ENCODE data around the gene DSCAM. TPM values are rescaled to one million over a fixed set of nuclear protein-coding genes. Genes with fewer than 3 reads are reported as not detected.

DSCAM gene
- total and polyA plus RNA-seq, 10 donors: 0.02 to 2.7 (median 2.0) TPM

DNA sequence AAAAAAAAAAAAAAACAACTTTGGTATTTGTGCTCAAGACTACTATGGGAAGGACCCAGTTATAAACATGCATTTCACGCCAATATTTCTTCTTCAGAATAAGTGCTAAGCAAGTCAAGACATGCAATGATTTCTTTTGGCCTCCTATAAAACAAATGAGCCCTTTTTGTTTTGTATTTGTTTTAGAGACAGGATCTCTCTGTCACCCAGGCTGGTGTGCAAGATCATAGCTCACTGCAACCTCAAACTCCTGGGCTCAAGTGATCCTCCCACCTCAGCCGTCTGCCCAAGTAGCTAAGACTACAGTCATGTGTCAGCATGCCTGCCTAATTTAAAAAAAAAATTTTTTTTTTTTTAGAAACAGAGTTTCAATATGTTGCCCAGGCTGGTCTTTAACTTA, 631.0 kb downstream of the DSCAM start:
- intact Hi-C loops (cut with DNase I; ENCODE audit: low total_unique reads): no loop called here
- no peak overlapping the region for H3K27ac ChIP-seq
- no peaks in the 10 kb centered on the region for H3K27me3 ChIP-seq (replicated peaks in 1 of 7)
- peaks cover 0 to 3% (median 0%) of the 10 kb centered on the region in 8 donors for H3K9me3 ChIP-seq
- no peak for DNase-seq
- H3K4me1 ChIP-seq: no peaks in the 10 kb centered on the region
- no peak overlapping the region for H3K4me3 ChIP-seq
- 70 to 88% (median 81%) methylated on average over 2 of the region's 2 CpGs for WGBS, 5 donors
- H3K36me3 ChIP-seq: no peaks in the 10 kb centered on the region
- no peak for TF ChIP-seq POLR2AphosphoS5 (IDR thresholded peaks at IDR 0.05)
- no peak for TF ChIP-seq POLR2A (IDR thresholded peaks at IDR 0.05)
- TF ChIP-seq, protein P1, sequence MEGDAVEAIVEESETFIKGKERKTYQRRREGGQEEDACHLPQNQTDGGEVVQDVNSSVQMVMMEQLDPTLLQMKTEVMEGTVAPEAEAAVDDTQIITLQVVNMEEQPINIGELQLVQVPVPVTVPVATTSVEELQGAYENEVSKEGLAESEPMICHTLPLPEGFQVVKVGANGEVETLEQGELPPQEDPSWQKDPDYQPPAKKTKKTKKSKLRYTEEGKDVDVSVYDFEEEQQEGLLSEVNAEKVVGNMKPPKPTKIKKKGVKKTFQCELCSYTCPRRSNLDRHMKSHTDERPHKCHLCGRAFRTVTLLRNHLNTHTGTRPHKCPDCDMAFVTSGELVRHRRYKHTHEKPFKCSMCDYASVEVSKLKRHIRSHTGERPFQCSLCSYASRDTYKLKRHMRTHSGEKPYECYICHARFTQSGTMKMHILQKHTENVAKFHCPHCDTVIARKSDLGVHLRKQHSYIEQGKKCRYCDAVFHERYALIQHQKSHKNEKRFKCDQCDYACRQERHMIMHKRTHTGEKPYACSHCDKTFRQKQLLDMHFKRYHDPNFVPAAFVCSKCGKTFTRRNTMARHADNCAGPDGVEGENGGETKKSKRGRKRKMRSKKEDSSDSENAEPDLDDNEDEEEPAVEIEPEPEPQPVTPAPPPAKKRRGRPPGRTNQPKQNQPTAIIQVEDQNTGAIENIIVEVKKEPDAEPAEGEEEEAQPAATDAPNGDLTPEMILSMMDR (IDR thresholded peaks at IDR 0.05 in 8 of 11, conservative IDR thresholded peaks at IDR 0.05 in 3 of 11): no peak

DNA sequence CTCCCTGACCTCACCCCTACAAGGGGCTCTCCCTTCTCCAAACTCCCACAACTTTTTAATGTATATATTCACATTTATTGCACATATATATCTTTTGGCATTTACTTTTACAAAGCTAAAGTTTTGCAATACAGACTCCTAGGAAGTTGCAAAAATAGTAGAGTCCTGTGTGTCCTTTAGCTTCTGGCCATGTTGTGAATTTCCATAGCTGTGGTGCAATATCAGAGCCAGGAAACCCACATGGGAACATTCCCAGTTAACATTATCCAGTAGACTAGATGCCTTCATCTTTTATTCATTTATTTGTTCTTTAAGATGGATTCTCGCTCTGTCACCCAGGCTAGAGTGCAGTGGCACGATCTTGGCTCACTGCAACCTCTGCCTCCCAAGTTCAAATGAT, 636.7 kb downstream of the DSCAM start:
- 85 to 92% (median 91%) methylated on average over 2 of the region's 2 CpGs for WGBS, 5 donors
- intact Hi-C loops (cut with DNase I; ENCODE audit: low total_unique reads): no loop called here
- DNase-seq: no peak
- peaks cover 0 to 3% (median 0%) of the 10 kb centered on the region in 8 donors for H3K9me3 ChIP-seq
- no peak overlapping the region for H3K4me3 ChIP-seq
- TF ChIP-seq, protein P1 (IDR thresholded peaks at IDR 0.05 in 8 of 11, conservative IDR thresholded peaks at IDR 0.05 in 3 of 11): no peak
- TF ChIP-seq POLR2A (IDR thresholded peaks at IDR 0.05) (no peak), POLR2AphosphoS5 (IDR thresholded peaks at IDR 0.05) (no peak)
- no peak overlapping the region for H3K27ac ChIP-seq
- H3K27me3 ChIP-seq (replicated peaks in 1 of 7): no peaks in the 10 kb centered on the region
- H3K36me3 ChIP-seq: no peaks in the 10 kb centered on the region
- no peaks in the 10 kb centered on the region for H3K4me1 ChIP-seq

DNA sequence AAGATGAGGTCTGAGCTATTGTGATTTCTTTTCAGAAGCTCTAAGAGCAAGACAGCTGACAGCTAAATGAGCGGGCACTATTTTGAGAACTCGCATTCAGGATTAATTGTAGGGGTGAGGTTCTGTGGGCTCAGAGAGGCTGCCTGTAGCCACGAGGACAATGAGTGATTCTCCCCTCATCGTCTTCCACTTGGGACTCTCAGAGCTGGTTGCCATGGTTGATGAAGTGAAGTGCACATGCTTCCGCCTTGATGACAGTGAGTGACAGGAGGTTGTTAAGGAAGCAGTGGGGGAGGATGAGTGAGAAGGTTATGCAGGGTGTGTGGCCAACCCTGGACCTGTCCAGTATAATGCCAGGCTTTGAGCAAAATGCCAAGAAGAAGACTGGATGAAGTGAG, 638.0 kb downstream of the DSCAM start:
- no peaks in the 10 kb centered on the region for H3K27me3 ChIP-seq (replicated peaks in 1 of 7)
- no peak for DNase-seq

DNA sequence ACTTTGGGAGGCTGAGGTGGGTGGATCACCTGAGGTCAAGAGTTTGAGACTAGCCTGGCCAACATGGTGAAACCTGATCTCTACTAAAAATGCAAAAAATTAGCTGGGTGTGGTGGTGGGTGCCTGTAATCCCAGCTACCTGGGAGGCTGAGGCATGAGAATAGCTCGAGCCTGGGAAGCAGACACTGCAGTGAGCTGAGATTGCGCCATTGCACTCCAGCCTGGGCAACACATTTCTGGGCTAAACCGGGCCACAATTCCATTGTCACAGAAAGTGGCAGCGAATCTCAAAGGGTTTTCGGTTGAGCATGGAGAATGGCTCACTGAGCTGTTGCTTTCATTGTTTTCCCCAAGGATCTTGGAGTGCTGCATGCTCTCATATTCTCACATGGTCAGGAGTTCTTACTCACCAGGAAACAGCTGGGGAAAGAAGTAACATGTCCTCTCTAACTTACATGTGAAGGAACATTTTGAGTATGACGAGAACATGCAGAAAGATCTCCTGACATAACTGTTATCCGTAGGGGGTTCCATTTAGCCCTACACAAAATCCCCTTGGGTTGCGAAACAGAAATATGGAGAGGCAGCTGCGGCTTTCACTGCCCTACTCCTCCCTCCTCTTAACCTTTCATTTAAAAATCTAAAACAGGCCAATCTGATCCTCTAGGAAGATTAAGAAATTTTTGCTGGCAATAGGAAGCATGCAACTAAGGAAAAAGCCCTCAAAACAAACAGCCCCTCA, 638.6 kb downstream of the DSCAM start:
- DNase-seq: no peak
- WGBS, 5 donors: 76 to 83% (median 82%) methylated on average over 9 of the region's 9 CpGs
- no peaks in the 10 kb centered on the region for H3K36me3 ChIP-seq
- H3K4me1 ChIP-seq: no peaks in the 10 kb centered on the region
- TF ChIP-seq POLR2AphosphoS5 (IDR thresholded peaks at IDR 0.05) (no peak), POLR2A (IDR thresholded peaks at IDR 0.05) (no peak)
- TF ChIP-seq, protein P1 (IDR thresholded peaks at IDR 0.05 in 8 of 11, conservative IDR thresholded peaks at IDR 0.05 in 3 of 11): no peak
- H3K27ac ChIP-seq: no peak overlapping the region
- H3K27me3 ChIP-seq (replicated peaks in 1 of 7): no peaks in the 10 kb centered on the region
- H3K9me3 ChIP-seq: peaks cover 0 to 3% (median 0%) of the 10 kb centered on the region in 8 donors
- intact Hi-C loops (cut with DNase I; ENCODE audit: low total_unique reads): no loop called here
- no peak overlapping the region for H3K4me3 ChIP-seq

More for the DNA sequence above, 638.0 kb downstream of the DSCAM start:
- 66 to 73% (median 71%) methylated on average over 5 of the region's 5 CpGs for WGBS, 5 donors
- Histone ChIP-seq H3K27ac (no peak overlapping the region), H3K9me3 (peaks cover 0 to 3% (median 0%) of the 10 kb centered on the region in 8 donors), H3K36me3 (no peaks in the 10 kb centered on the region), H3K4me3 (no peak overlapping the region), H3K4me1 (no peaks in the 10 kb centered on the region)
- intact Hi-C loops (cut with DNase I; ENCODE audit: low total_unique reads): no loop called here
- TF ChIP-seq POLR2A (IDR thresholded peaks at IDR 0.05) (no peak), POLR2AphosphoS5 (IDR thresholded peaks at IDR 0.05) (no peak)
- TF ChIP-seq, protein P1 (IDR thresholded peaks at IDR 0.05 in 8 of 11, conservative IDR thresholded peaks at IDR 0.05 in 3 of 11): no peak

Data from spleen (tissue), 11 donors.